GM19238 (cell line): ENCODE results near the gene RMI2.
"Not testable (repeated sequence)": the region's sequence is repeated elsewhere in the genome, so short reads cannot be mapped to it uniquely, and the experiment has no call there.

ENCODE experiments used
- DNase-seq: peaks from one replicate; pipeline ENCODE4 v3.0.0; 2011; ENCODE audit warnings: low spot score; ENCODE audit not compliant: insufficient read length

Gene RMI2

DNA sequence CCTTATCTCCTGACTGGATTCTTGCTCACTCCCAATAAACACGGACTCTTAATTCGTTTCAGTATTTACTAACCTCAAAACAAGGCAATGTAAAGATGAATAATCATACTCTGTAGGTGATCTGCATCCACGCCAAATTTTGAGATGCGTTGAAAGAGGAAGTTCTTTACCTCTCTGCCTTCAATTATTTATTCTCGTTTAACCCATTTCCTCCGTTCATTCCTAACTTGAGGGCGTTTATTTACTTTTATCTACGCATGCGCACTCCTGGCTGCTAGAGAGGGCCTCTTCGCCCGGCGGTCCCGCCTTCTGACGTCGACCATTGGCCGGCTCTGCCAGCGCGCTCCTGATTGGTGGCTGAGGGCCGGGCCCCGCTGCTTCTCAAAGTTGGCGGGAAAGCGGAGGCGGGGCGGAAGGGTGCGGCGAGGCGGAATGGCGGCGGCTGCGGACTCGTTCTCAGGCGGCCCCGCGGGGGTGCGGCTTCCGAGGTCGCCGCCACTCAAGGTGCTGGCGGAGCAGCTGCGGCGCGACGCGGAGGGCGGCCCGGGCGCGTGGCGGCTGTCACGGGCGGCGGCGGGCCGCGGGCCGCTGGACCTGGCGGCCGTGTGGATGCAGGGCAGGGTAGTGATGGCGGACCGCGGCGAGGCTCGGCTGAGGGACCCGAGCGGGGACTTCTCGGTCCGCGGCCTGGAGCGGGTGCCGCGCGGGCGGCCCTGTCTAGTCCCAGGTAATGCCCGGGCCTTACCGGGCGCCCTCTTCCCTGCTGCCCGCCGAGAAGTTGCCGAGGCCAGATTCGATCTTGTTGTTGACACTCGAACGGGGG lies at the start of gene RMI2:
Gene RMI2 (plus strand): TSS at position 420 of the 823 bp plus-strand sequence. CDS start 13 bp downstream, at position 433.
- DNase-seq = peak; percentile 99

DNA sequence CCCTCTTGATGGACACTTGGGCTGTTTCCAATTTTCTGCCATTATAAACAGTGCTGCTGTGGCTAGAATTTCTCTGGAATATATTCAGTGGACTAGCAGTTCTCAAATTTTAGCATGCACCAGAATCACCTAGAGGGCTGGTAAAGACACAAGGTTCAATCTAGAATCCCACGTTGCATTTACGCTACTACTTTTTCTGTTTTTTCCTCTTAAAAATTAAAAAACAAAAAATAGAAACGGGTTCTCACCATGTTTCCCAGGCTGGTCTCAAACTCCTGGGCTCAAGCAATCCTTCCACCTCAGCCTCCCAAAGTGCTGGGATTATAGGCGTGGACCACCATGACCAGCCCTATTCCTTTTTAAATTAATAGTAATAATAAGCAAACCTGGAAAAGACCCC lies 49.6 kb upstream of the RMI2 start:
- no peak for DNase-seq

DNA sequence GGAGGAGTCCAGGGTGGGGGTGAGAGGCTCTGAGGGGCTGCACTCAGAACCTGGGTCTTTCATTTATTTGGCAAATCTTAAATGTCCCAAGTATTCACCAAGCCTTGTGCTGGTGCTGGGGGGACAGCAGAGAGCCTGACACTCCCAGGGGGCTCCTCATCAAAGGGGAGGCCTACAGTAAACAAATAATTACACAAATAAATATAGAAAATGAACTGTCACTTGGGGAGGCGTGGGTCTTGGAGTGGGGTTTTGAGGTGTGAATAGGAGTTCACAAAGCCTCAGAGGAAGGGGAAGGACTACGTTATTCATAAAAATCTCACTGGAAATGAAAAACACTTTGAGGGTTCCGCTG lies 48.9 kb upstream of the RMI2 start:
- no peak for DNase-seq

DNA sequence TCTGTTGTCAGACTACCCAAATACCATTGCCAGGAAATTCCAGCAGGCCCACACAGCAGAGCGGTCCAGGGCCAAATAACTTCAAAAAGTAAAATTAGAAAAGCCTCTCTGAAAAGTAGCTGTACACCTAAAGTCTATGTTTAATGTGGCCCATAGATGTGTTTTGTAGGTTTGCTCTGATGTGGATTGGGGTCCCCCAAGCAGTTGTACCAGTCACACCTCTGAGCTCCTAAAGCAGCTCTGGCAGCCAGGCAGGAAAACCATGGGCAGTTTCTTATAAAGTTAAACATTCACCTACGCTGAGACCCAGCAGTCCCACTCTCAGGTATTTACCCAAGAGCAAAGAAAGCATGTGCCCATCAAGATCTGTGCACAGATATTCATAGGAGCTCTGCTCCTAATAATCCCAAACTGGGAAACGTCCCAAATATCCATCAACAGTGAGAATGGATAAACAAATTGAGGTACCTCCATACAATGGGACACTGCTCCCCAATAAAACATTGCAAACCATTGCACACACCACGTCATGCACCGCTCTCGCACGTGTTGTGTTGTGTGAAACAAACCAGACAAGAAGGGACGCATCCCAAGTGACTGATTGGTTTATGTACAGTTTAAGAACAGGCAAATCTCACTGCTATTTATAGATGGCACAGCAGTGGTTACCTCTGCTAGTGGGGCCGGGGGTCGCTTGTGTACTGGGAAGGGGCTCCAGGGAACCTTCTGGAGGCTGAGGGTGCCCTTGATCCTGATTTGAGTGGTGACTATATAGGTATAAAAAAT lies 48.4 kb upstream of the RMI2 start:
- no peak for DNase-seq

DNA sequence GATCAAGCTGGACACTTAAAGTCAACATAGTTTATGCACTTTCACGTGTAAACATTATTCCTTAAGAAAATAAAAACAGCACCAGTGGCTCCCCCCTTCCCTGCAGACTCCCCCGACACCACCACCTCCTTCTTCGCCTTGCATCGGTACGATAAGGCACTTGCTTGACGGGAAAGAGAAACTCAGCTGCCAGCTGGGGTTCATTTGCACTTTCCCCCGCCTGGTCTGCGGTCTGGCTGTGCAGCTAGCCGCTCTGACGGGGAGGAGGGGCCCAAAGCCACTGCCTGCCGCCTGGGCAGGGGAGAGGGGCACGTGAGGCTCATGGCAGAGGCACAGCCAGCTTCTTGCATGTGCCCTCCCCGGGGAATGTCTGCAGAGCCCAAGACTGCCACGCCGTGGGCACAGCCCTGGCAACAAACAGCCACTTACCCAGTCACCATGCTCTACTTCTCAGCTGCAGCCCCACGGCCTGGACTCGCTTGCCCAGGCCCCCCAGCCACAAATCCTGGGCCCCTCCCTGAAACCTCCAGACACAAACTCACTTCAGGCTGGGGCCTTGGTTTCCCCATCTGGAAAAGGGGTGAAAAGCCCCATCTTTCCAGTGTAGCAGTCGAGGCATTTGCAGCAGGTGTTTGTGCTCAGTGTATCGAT lies 47.6 kb upstream of the RMI2 start:
- peak; percentile 68 for DNase-seq

DNA sequence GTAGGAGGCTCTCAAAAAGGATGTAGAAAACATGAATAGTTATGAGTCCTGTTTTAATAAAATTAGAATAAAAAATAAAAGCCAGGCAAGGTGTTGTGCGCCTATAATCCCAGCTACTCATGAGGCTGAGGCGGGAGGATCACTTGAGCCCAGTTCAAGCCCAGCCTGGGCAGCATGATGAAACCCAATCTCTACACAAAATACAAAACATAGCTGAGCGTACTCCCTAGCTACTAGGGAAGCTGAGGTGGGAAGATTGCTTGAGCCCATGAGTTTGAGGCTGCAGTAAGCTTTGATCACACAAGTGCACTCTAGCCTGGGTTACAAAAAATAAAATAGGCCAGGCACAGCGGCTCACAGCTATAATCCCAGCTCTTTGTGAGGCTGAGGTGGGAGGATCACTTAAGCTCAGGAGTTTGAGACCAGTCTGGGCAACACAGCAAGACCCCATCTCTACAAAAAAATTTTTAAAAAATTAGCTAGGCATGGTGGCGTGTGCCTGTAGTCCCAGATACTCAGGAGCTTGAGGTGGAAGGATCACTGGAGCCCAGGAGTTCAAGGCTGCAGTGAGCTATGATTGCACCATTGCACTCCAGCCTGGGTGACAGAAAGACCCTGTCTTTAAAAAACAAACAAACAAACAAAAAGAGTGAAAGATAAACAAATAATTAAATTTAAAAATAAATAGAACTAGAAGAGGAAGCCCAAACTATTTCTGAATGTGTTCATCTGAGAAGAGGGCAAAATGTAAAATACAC lies 46.9 kb upstream of the RMI2 start:
- no peak for DNase-seq

DNA sequence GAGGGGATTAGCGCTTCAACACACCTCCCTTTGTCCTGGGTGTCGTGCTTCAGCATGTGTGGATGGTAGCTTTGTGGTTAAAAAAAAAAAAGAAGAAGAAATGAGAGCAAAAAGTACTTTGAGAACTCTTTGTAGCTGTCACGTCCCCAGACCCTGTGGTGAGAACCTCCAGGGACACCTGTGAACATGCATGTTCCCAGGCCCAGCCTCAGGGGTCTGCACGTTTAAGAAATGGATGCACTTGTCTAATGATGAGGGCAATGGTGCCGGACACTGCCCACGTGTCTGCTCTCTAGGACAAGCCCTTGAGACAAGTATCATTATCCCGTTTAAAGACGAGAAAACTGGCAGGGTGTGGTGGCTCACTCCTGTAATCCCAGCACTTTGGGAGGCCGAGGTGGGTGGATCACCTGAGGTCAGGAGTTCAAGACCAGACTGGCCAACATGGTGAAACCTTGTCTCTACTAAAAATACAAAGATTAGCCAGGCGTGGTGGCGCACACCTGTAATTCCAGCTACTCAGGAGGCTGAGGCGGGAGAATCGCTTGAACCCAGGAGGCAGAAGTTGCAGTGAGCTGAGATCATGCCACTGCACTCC lies 46.2 kb upstream of the RMI2 start:
- not testable (repeated sequence) for DNase-seq

DNA sequence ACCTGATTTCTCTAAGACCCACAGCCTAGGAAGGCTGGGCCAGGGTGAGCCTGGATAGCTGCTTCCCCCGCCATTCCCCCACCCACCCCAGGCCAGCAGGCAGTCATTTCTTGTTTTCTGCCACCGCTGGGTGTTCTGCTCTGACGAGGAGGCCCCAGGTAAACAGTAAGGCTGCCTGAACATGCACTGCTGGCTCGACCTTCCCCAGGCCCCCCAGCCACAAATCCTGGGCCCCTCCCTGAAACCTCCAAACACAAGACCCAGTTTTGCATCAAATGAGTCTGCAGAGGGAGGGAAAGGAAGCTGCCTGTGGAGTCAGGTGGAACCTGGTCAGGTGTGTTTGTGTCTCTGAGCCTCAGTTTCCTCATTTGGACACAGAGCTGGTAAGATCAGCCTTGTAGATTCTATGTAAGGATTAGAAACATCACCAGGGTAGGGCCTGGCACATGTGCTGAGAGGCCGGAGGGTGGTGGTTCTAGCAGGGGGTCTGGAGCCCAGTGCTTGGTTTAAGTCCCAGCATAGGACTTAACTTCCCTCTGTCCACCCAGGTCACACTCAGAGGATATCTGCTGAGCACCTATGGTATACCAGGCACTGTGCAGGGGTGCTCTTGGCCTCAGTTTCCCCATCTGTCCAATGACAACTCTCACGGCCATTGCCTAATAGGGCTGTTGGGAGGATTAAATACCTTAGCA lies 45.2 kb upstream of the RMI2 start:
- DNase-seq = no peak

DNA sequence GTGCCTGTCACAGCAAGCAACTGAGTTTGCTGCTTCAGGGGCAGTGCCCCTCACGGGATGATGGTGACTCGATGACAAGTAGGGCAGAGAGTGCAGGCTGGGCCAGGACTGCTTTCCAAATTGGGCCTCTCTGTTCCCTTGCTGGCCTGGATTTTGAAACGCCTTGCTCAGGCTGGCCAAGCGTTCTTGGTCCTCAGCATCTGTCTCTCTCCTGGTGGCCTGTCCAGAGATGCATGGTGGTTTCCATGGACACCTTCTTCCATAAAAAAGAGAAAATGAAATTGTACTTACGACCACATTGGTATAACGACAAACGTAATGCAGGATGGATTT lies 44.7 kb upstream of the RMI2 start:
- no peak for DNase-seq

DNA sequence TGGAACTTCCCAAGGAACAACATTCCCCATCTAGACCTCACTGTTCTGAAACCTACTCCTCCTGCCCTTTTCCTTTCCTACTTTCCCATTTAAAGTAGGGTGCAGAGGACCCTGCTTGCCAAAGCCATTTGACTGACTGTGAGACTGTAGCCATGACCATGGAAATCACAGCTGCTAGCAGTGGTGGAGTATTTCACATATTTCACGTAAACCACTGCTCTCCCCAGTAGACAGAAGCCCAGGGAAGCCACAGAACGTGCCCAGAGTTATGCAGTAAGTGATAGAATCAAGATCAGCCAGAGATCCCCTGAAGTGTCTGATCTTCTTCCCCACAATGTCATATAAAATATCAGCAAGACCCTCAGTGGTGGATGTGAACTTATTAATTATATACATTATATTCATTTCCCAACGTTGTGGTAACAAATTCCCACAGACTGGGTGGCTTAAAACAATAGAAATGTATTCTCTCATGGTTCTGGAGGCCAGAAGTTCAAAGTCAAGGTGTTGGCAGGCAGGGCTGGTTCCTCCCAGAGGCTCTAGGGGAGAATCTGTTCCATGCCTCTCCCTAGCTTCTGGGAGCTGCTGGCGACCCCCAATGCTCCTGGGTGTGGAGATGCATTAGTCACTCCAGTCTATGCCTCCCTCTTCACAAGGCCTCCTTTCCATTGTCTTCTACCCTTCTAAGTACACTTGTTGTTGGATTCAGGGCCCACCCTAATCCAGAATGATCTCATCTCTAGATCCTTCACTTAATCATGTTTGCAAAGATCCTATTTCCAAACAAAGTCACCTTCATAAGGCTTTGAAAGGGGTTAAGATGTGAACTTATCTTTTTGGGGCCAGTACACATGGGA lies 43.4 kb upstream of the RMI2 start:
- no peak for DNase-seq

DNA sequence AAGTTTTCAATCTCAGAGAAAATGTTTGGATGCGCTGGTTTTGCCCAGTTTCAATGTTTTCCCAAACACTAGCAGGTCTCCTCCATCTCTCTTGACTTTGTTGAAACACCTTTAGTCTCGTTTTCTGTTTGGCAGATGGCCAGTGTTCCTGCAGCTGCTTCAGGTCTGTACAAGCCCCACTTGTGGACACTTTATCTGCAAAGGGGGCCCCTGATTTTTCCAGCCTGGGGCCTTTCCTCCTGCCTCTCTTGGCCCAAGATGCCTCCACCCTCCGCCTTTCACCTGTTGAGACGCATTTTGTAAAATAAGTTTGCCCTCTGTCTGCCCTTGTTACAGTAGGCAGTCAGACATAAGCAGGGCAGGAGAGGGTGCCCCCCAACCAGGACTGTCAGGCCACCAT lies 42.3 kb upstream of the RMI2 start:
- no peak for DNase-seq

DNA sequence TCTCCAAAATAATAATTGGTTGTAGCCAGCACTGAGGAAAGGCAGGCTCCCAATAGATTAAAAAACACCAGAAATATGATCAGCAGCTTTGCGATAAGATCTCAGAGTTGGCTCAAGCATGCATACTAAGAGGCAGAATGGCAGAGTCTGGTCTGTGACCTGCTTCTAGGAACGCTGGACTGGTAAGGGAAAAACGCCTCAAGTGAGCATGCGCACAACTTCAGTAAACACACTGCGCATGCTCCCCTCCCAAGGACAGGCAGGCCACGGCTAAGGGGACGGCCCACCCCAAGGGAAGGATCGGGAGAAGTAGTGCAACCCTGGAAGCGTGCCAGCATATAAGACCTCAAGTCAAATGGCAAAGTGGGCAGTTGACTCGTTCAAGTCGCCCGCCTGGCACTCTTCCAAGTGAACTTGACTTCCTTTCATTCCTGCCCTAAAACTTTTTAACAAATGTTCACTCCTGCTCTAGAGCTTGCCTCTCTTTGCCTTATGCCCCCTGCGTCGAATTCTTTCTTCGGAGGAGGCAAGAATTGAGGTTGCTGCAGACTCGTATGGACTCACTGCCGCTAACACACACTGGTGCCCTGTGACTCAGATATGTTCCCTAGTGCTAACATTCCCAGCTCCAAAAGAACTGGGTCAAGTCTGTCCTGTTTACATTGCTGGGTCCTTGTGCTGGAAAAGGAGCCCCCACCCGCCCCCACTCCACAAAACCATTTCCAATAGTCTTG lies 41.7 kb upstream of the RMI2 start:
- DNase-seq = no peak

DNA sequence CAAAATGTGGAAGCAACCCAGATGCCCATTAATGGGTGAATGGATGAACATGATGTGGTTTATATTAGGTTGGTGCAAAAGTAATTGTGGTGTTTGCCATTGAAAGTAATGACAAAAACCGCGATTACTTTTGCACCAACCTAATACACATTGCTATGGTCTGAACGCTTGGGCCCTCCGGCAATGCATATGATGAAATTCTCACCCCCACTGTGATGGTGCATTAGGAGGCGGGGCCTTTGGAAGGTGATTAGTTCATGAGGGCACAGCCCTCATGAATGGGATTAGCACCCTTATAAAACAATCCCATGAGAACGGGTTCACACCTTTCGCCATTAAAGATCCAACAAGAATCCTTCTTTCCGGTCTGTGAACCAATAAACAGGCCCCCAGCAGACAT lies 38.9 kb upstream of the RMI2 start:
- no peak for DNase-seq

DNA sequence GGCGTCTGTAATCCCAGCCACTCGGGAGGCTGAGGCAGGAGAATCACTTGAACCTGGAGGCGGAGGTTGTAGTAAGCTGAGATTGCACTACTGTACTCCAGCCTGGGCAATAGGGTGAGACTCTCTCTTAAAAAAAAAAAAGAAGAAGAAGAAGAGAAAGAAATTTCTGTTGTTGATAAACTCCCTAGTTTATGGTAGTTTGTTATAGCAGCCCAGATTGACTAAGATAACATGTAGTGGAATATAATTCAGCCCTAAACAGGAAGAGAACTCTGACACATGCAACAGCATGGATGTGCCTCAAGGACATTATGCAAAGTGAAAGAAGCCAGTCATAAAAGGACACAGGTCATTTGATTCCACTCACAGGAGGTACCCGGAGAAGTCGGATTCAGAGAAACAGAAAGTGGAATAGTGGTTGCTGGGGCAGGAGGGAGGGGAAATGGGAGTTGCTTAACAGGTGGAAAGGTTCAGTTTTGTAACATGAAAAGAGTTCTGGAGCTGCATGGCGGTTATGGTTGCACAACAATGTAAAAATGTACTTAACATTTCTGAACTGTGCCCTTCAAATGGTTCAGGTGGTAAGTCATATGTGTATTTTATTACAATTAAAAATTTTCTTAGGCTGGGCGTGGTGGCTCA lies 38.1 kb upstream of the RMI2 start:
- DNase-seq = no peak

DNA sequence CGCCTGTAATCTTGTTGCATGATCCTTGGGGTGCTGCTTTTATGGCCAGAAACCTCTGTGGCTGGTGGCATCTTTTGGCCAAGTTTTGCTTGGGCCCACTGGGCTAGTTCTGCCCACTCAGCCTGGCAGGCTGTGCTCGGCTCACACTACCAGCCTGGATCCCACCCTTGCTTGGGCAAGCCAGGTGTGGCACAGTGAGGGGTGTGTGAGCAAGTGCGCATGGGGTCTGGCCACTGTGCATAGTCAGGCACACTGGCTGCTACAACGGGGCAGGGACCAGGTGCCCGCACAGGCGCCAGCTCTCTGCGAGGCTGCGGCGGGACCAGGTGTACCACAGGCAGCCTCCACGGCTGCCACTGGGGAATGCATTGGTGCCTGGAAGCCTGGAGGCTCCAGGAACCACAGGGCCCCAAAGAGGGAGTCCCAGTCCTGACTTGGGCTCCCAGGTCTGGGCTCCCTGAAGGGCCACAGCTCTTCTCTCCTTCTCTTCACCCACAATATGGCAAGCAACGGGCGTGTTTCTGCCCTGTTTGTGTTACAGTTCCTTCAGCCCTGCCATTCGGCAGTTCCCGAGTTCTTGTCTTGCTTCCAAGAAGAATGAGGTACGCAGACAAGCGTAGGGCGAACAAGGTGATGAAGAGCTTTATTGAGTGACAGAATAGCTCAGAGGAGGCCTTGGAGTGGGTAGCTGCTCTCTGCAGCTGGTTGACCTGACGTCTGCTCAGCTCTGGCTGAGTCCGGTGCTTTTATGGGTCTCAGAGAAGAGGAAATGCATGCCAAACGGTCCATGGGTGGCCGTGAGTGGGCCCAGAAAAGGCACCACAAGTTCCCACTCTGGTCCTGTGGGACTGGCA lies 37.4 kb upstream of the RMI2 start:
- no peak for DNase-seq

DNA sequence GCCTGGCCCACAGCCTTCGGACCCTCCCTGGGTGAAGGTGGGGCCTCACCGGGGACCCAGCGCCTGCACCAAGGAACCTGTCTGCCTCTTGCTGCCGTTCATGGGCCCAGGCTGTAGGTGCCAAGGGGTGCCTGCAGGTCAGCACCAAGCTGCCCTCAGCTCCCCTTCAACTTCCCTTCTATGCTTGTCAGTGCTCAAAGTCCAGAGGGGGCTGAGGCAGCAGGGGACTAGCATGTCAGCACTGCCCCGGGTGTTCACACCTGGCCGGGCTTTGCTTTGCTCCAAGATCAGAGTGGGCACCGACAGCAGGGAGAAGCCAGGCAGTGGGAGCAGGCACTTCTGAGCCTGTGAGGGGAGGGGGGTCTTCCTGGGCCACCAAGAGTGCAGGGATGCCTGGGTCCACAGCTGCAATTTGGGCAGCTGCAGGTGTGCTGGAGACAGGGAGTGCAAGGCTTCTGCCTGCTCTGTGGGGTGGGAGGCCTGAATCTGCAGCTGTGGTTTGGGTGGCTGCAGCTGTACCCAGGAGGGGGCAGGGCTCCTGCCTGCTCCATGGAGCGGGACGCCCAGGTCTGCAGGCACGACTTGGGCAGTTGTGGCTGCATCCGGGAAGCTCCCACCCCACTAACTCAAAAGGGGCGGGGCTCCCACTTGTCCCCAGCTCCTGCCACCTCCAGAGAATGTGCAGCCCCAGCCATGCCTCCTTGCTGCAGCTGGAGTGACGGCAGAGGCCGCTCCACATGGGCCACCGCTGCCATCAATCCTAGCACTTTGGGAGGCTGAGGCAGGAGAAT lies 36.6 kb upstream of the RMI2 start:
- no peak for DNase-seq
